IMR-90 (cell line): Measurements from ENCODE around the gene MAGI1. TPM values are rescaled to one million over a fixed set of nuclear protein-coding genes. Genes with fewer than 3 reads are reported as not detected.

Experiments
- ATAC-seq: fragments of 200-7000 bp; cut with Tn5 transposase; 2 replicates; pipeline ENCODE4 v1.9.1; 2020; ENCODE audit warnings: low read depth, mild to moderate bottlenecking, moderate library complexity
- BruUV-seq: library from RNA; stranded (reverse); fragments of 400-500 nt; replicated peaks from 2 replicates; lab custom pipeline; 2021; lab: Mats Ljungman, UMichigan
- CTCF ChIA-PET: fragments of 300-600 bp; formaldehyde crosslinking; extraction: SDS; loops from one replicate; lab custom pipeline; 2021; ENCODE audit warnings: antibody characterized with exemption; lab: Yijun Ruan, JAX
- POLR2A ChIA-PET: fragments of 300-600 bp; sonication (Branson Sonifier 250); formaldehyde crosslinking; loops from one replicate; lab custom pipeline; 2022; ENCODE audit warnings: antibody characterized with exemption; ENCODE audit not compliant: unreplicated experiment; lab: Charles Lee
- DNase-seq: peaks from one replicate; pipeline ENCODE4 v3.0.0; 2013
- H2AFZ ChIP-seq: replicated peaks from 2 replicates; pipeline ENCODE3; 2013; ENCODE audit warnings: low read length, mild to moderate bottlenecking; ENCODE audit not compliant: poor library complexity
- H2AK5ac ChIP-seq: 2 replicates; pipeline ENCODE4 v1.6.1; 2013; ENCODE audit warnings: low read depth, low read length, inconsistent platforms
- H2AK9ac ChIP-seq: replicated peaks from 2 replicates; pipeline ENCODE3; 2013; ENCODE audit warnings: mild to moderate bottlenecking, low read depth, low read length, moderate library complexity; ENCODE audit not compliant: poor library complexity
- H2BK120ac ChIP-seq: 2 replicates; pipeline ENCODE4 v1.6.1; 2013; ENCODE audit warnings: low read depth, low read length, inconsistent platforms
- H2BK15ac ChIP-seq: 3 replicates; pipeline ENCODE4 v1.6.1; 2013; ENCODE audit warnings: low read depth, low read length, inconsistent platforms
- H2BK20ac ChIP-seq: 2 replicates; pipeline ENCODE4 v1.6.1; 2013; ENCODE audit warnings: low read depth, mild to moderate bottlenecking, inconsistent platforms, low read length, moderate library complexity
- H2BK5ac ChIP-seq: 2 replicates; pipeline ENCODE4 v1.6.1; 2013; ENCODE audit warnings: mild to moderate bottlenecking, low read depth, low read length, inconsistent platforms; ENCODE audit not compliant: poor library complexity, severe bottlenecking
- H3K14ac ChIP-seq: replicated peaks from 2 replicates; pipeline ENCODE4 v1.6.1; 2013; ENCODE audit warnings: low read depth, low read length, inconsistent platforms
- H3K18ac ChIP-seq: 2 replicates; pipeline ENCODE4 v1.6.1; 2013; ENCODE audit warnings: low read depth, low read length, control low read depth
- H3K23ac ChIP-seq: 2 replicates; pipeline ENCODE4 v1.6.1; 2013; ENCODE audit warnings: low read depth, low read length, inconsistent platforms
- H3K27ac ChIP-seq: 2 replicates; pipeline ENCODE4 v1.5.1; 2013; ENCODE audit warnings: mild to moderate bottlenecking, control low read depth, low read length; ENCODE audit not compliant: insufficient read depth
- H3K27me3 ChIP-seq: 2 replicates; pipeline ENCODE4 v1.6.1; 2013; ENCODE audit warnings: low read length; ENCODE audit not compliant: control insufficient read depth, insufficient read depth
- H3K36me3 ChIP-seq: 2 replicates; pipeline ENCODE4 v1.6.1; 2013; ENCODE audit warnings: low read length, mixed read lengths; ENCODE audit not compliant: control insufficient read depth, insufficient read depth
- H3K4ac ChIP-seq: 2 replicates; pipeline ENCODE4 v1.6.1; 2013; ENCODE audit warnings: low read depth, low read length, inconsistent platforms
- H3K4me1 ChIP-seq: 2 replicates; pipeline ENCODE4 v1.6.1; 2013; ENCODE audit warnings: low read length, mixed read lengths; ENCODE audit not compliant: control insufficient read depth, insufficient read depth
- H3K4me2 ChIP-seq: 2 replicates; pipeline ENCODE4 v1.6.1; 2013; ENCODE audit warnings: low read depth, mild to moderate bottlenecking, control low read depth, low read length, moderate library complexity
- H3K4me3 ChIP-seq: 2 replicates; pipeline ENCODE4 v1.5.1; 2013; ENCODE audit warnings: low read depth, mild to moderate bottlenecking, control low read depth, low read length, moderate library complexity; ENCODE audit not compliant: insufficient read depth
- H3K56ac ChIP-seq: 2 replicates; pipeline ENCODE4 v1.6.1; 2013; ENCODE audit warnings: low read length, inconsistent platforms; ENCODE audit not compliant: insufficient read depth; ENCODE audit errors: extremely low read depth
- H3K79me1 ChIP-seq, 2 experiments: 2 replicates each; pipeline ENCODE4 v1.6.1; 2013; ENCODE audit warnings: low read length in 2 of 2, inconsistent platforms in 1 of 2, low read depth in 1 of 2
- H3K9ac ChIP-seq: 2 replicates; pipeline ENCODE4 v1.6.1; 2013; ENCODE audit warnings: low read depth, low read length, control low read depth
- H3K9me1 ChIP-seq: 2 replicates; pipeline ENCODE4 v1.6.1; 2013; ENCODE audit warnings: low read length, inconsistent platforms; ENCODE audit not compliant: insufficient read depth
- H3K9me3 ChIP-seq: 2 replicates; pipeline ENCODE4 v1.6.1; 2013; ENCODE audit warnings: low read length; ENCODE audit not compliant: control insufficient read depth, insufficient read depth
- H4K20me1 ChIP-seq: 2 replicates; pipeline ENCODE4 v1.6.1; 2013; ENCODE audit warnings: low read length, inconsistent platforms; ENCODE audit not compliant: insufficient read depth
- H4K5ac ChIP-seq: 2 replicates; pipeline ENCODE4 v1.6.1; 2013; ENCODE audit warnings: mild to moderate bottlenecking, low read depth, low read length, control low read depth
- H4K8ac ChIP-seq, 2 experiments: 2 replicates each; pipeline ENCODE4 v1.6.1; 2013; ENCODE audit warnings: low read depth in 2 of 2, low read length in 2 of 2, control low read depth in 1 of 2, inconsistent platforms in 1 of 2
- H4K91ac ChIP-seq: 2 replicates; pipeline ENCODE4 v1.6.1; 2013; ENCODE audit warnings: low read depth, low read length, inconsistent platforms; ENCODE audit not compliant: insufficient read depth
- BHLHE40 ChIP-seq: fragments of 150-350 bp; IDR thresholded peaks from 2 replicates; pipeline ENCODE4 v1.6.1; 2016; ENCODE audit warnings: mild to moderate bottlenecking, low read depth, low read length
- CHD1 ChIP-seq: IDR thresholded peaks from 2 replicates; pipeline ENCODE4 v1.6.1; 2012; ENCODE audit warnings: low read depth, low read length, improper control_type of control experiment
- FOS ChIP-seq: fragments of 150-350 bp; IDR thresholded peaks from 2 replicates; pipeline ENCODE4 v1.6.1; 2016; ENCODE audit warnings: low read depth, low read length
- RFX5 ChIP-seq: IDR thresholded peaks from 2 replicates; pipeline ENCODE4 v1.8.0; 2012; ENCODE audit warnings: low read depth, mild to moderate bottlenecking, low read length, moderate library complexity
- USF2 ChIP-seq: fragments of 150-350 bp; IDR thresholded peaks from 2 replicates; pipeline ENCODE4 v1.6.1; 2017; ENCODE audit warnings: mild to moderate bottlenecking, antibody characterized with exemption, low read length, low read depth
- WGBS, 2 experiments: methylation state at CpG; one replicate each; pipeline versions ENCODE4 v1.1.5 to v1.1.7; 2013; ENCODE audit warnings: missing lambda C conversion rate in 2 of 2; ENCODE audit not compliant: insufficient read length in 1 of 2; ENCODE audit errors: extremely low coverage in 2 of 2; 5-methylcytosine and 5-hydroxymethylcytosine counted together
- dilution Hi-C: fragments of 300-500 bp; cut with HindIII; formaldehyde crosslinking; loops from one replicate; pipeline ENCODE4 v1.14.3; 2018; ENCODE audit warnings: low sequenced_read_pairs; ENCODE audit not compliant: unreplicated experiment
- in situ Hi-C: fragments of 300-500 bp; cut with MboI; formaldehyde crosslinking; loops from 3 replicates; pipeline ENCODE4 v1.14.3; 2019; ENCODE audit warnings: low sequenced_read_pairs, inconsistent platforms, mixed read lengths
- intact Hi-C: fragments of 100-400 bp; cut with micrococcal nuclease; formaldehyde crosslinking; loops from 2 replicates; pipeline ENCODE4 v1.10.0; 2022
- polyA plus RNA-seq, 3 experiments: library from polyadenylated mRNA; depleted of rRNA; stranded (reverse); fragments of >200 nt; gene quantifications; 2 replicates each; pipeline ENCODE4 v1.2.3, GENCODE V29; 2012; ENCODE audit warnings: low replicate concordance in 1 of 3
- total RNA-seq: library from RNA; depleted of rRNA; stranded (reverse); fragments of >200 nt; gene quantifications from 2 replicates; pipeline ENCODE4 v1.2.3, GENCODE V29; 2012

MAGI1 gene
- total and polyA plus RNA-seq, 2 of the 4 experiments (the other 2 are of a cell fraction) = 14.5 to 24.2 TPM

GRCh38 chr3:65526656-65527055 lies 512.1 kb downstream of the MAGI1 start:
- Histone ChIP-seq H2AK9ac (no peak overlapping the region), H3K27ac (no peak overlapping the region), H4K5ac (no peak overlapping the region), H4K8ac (no peak overlapping the region), H3K14ac (no peak overlapping the region), H3K4ac (no peak overlapping the region), H3K18ac (no peak overlapping the region), H3K4me1 (peaks cover 3% of the 10 kb centered on the region), H4K20me1 (no peaks in the 10 kb centered on the region; the same call in 1 of the 2 replicates), H4K91ac (no peak overlapping the region), H3K9me3 (no peaks in the 10 kb centered on the region), H3K9ac (no peak overlapping the region), H3K4me3 (no peak overlapping the region), H3K36me3 (no peaks in the 10 kb centered on the region), H2AFZ (no peak overlapping the region), H3K79me1 (peaks cover 19 to 20% of the 10 kb centered on the region in 2 experiments; a peak in 3 of 4 replicates), H3K56ac (no peak overlapping the region), H3K27me3 (no peaks in the 10 kb centered on the region), H3K4me2 (no peak overlapping the region), H3K23ac (no peak overlapping the region), H2AK5ac (no peak overlapping the region), H2BK20ac (no peak overlapping the region), H3K9me1 (peaks cover 2% of the 10 kb centered on the region; the same call in 1 of the 2 replicates), H2BK15ac (no peak overlapping the region), H2BK5ac (no peak overlapping the region), H2BK120ac (no peak overlapping the region)
- ATAC-seq (no peak), DNase-seq (no peak)
- dilution Hi-C loops (no loop called here), intact Hi-C loops (loop anchor here (5.0 kb wide), 1 partner anchor 39 kb away; no protein-coding TSS in a partner anchor), in situ Hi-C loops (no loop called here)
- TF ChIP-seq FOS (no peak), RFX5 (no peak), USF2 (no peak), CHD1 (no peak), BHLHE40 (no peak)
- ChIA-PET POLR2A (no interaction called here), CTCF (no interaction called here)
- BruUV-seq = no TSS peak
- no CpG with 5 or more reads among the region's 3 CpGs for WGBS, 2 experiments
